Endothelial cell of umbilical vein (primary cell): ENCODE measurements around the gene SIAH1. TPM values are rescaled to one million over a fixed set of nuclear protein-coding genes. Genes with fewer than 3 reads are reported as not detected.

Experiments
- BruUV-seq: library from RNA; stranded (reverse); fragments of 400-500 nt; replicated peaks from 2 replicates; lab custom pipeline; 2021; lab: Mats Ljungman, UMichigan
- CTCF ChIA-PET: fragments of 300-600, 350-600 bp; sonication (Branson Sonifier 250); formaldehyde crosslinking; loops from one replicate; lab custom pipeline; 2021; ENCODE audit warnings: antibody characterized with exemption, inconsistent platforms; lab: Charles Lee
- POLR2A ChIA-PET: fragments of 300-600, 350-600 bp; sonication (Branson Sonifier 250); formaldehyde crosslinking; loops from one replicate; lab custom pipeline; 2021; ENCODE audit warnings: antibody characterized with exemption, inconsistent platforms; lab: Charles Lee
- DNase-seq: peaks from one replicate; pipeline ENCODE4 v3.0.0-alpha.2; 2011; ENCODE audit warnings: low read depth, low spot score
- FAIRE-seq: peaks from 2 replicates; lab custom pipeline; 2011; peaks lifted over from hg19 to GRCh38; lab: Jason Lieb, UNC
- H2AFZ ChIP-seq: 2 replicates; pipeline ENCODE4 v1.6.0; 2012; ENCODE audit warnings: low read depth, low read length, control low read depth, inconsistent platforms
- H3K27ac ChIP-seq: 2 replicates; pipeline ENCODE4 v1.5.1; 2011; ENCODE audit warnings: low read depth, mild to moderate bottlenecking, control low read depth, low read length, moderate library complexity; ENCODE audit not compliant: insufficient read depth
- H3K27me3 ChIP-seq, 2 experiments: 2 replicates each; pipeline versions ENCODE4 v1.6.0 to v1.6.1; 2011; ENCODE audit warnings: low read length in 2 of 2, mixed read lengths in 1 of 2; ENCODE audit not compliant: control insufficient read depth in 2 of 2, insufficient read depth in 2 of 2
- H3K36me3 ChIP-seq, 2 experiments: 2 replicates in 1 of 2; 3 replicates in 1 of 2; pipeline ENCODE4 v1.5.1; 2011; ENCODE audit warnings: low read length in 2 of 2, mild to moderate bottlenecking in 1 of 2, moderate library complexity in 1 of 2; ENCODE audit not compliant: control insufficient read depth in 2 of 2, insufficient read depth in 2 of 2; ENCODE audit errors: extremely low read depth in 1 of 2
- H3K4me1 ChIP-seq: 3 replicates; pipeline ENCODE4 v1.5.1; 2011; ENCODE audit warnings: mild to moderate bottlenecking, low read length; ENCODE audit not compliant: control insufficient read depth, insufficient read depth; ENCODE audit errors: extremely low read depth
- H3K4me2 ChIP-seq: 2 replicates; pipeline ENCODE4 v1.6.1; 2011; ENCODE audit warnings: low read length, control low read depth, mixed read lengths; ENCODE audit not compliant: insufficient read depth
- H3K4me3 ChIP-seq, 3 experiments: fragments of 200-600 bp in 1 of 3; sonication (generic), shearing (Covaris generic) in 1 of 3; replicated peaks in 1 of 3; 2 replicates each; pipeline ENCODE4 v1.5.1; 2011 to 2016; ENCODE audit warnings: control low read depth in 3 of 3, low read length in 3 of 3, mild to moderate bottlenecking in 2 of 3, inconsistent platforms in 1 of 3, low read depth in 1 of 3, moderate library complexity in 1 of 3; ENCODE audit not compliant: insufficient read depth in 1 of 3
- H3K79me2 ChIP-seq: 2 replicates; pipeline ENCODE4 v1.6.0; 2012; ENCODE audit warnings: low read length, inconsistent platforms; ENCODE audit not compliant: control insufficient read depth, insufficient read depth
- H3K9ac ChIP-seq: replicated peaks from 2 replicates; pipeline ENCODE3; 2011; ENCODE audit warnings: low read length, control low read depth; ENCODE audit not compliant: insufficient read depth; ENCODE audit errors: extremely low read depth
- H3K9me1 ChIP-seq: replicated peaks from 3 replicates; pipeline ENCODE4 v1.6.0; 2011; ENCODE audit warnings: mild to moderate bottlenecking, low read length; ENCODE audit not compliant: control insufficient read depth, insufficient read depth; ENCODE audit errors: extremely low read depth
- H3K9me3 ChIP-seq: replicated peaks from 2 replicates; pipeline ENCODE4 v1.5.1; 2012; ENCODE audit warnings: low read length, inconsistent platforms; ENCODE audit not compliant: control insufficient read depth, insufficient read depth
- H4K20me1 ChIP-seq: replicated peaks from 2 replicates; pipeline ENCODE3; 2011; ENCODE audit warnings: mild to moderate bottlenecking, low read length; ENCODE audit not compliant: control insufficient read depth, insufficient read depth; ENCODE audit errors: extremely low read depth
- FOS ChIP-seq: IDR thresholded peaks from 2 replicates; pipeline ENCODE4 v1.6.1; 2011; ENCODE audit warnings: mild to moderate bottlenecking, low read length, moderate library complexity, borderline replicate concordance; ENCODE audit not compliant: insufficient read depth
- GATA2 ChIP-seq: IDR thresholded peaks from 2 replicates; pipeline ENCODE4 v1.7.0; 2011; ENCODE audit warnings: low read depth, mild to moderate bottlenecking, moderate library complexity, mixed read lengths, low read length; ENCODE audit not compliant: insufficient read length, insufficient read depth
- JUN ChIP-seq: IDR thresholded peaks from 2 replicates; pipeline ENCODE4 v1.6.1; 2011; ENCODE audit warnings: borderline replicate concordance, low read depth; ENCODE audit not compliant: insufficient read length, insufficient read depth
- POLR2A ChIP-seq: IDR thresholded peaks from 2 replicates; pipeline ENCODE4 v1.6.1; 2012; ENCODE audit warnings: low read depth, mild to moderate bottlenecking, control low read depth, low read length
- POLR2AphosphoS5 ChIP-seq: IDR thresholded peaks from 2 replicates; pipeline ENCODE4 v1.6.1; 2012; ENCODE audit warnings: low read depth, mild to moderate bottlenecking, control low read depth, low read length, moderate library complexity; ENCODE audit not compliant: insufficient read depth
- dilution Hi-C: fragments of 300-500 bp; cut with MboI; formaldehyde crosslinking; loops from one replicate; pipeline ENCODE4 v1.15.0; 2019; ENCODE audit warnings: low sequenced_read_pairs; ENCODE audit not compliant: extremely low pct_ligation_motif_present
- intact Hi-C: fragments of 100-400 bp; cut with micrococcal nuclease; formaldehyde crosslinking; loops from one replicate; pipeline ENCODE4 v1.10.0; 2022
- polyA plus RNA-seq, 4 experiments: library from polyadenylated mRNA; depleted of rRNA in 3 of 4; stranded (reverse) in 3 of 4; unstranded in 1 of 4; fragments of >200 nt; gene quantifications; 2 replicates each; pipeline versions ENCODE4 v1.2.1 to v1.2.3, GENCODE V29; 2011 to 2012; ENCODE audit warnings: missing spikeins in 1 of 4
- total RNA-seq: library from RNA; stranded (reverse); gene quantifications from 2 replicates; pipeline ENCODE4 v1.2.3, GENCODE V29; 2021
- TF ChIP-seq, protein P1 (sequence below), 2 donors: IDR thresholded peaks; 1 replicate in 1 of 2; 2 replicates in 1 of 2; pipeline ENCODE4 v1.5.1; 2011; ENCODE audit warnings: low read length in 2 of 2, mild to moderate bottlenecking in 2 of 2, moderate library complexity in 2 of 2, control low read depth in 1 of 2, inconsistent platforms in 1 of 2, low read depth in 1 of 2; ENCODE audit not compliant: insufficient read depth in 1 of 2; ENCODE audit errors: extremely low read depth in 1 of 2
- TF ChIP-seq, protein P2 (sequence below): IDR thresholded peaks from 2 replicates; pipeline ENCODE4 v1.6.1; 2011; ENCODE audit not compliant: insufficient read depth, insufficient read length

Gene SIAH1
- total and polyA plus RNA-seq, 2 donors (not counting 3 experiments of a cell fraction or from before 2014, with no cell fraction given) = 14.4 to 19.9 TPM

DNA sequence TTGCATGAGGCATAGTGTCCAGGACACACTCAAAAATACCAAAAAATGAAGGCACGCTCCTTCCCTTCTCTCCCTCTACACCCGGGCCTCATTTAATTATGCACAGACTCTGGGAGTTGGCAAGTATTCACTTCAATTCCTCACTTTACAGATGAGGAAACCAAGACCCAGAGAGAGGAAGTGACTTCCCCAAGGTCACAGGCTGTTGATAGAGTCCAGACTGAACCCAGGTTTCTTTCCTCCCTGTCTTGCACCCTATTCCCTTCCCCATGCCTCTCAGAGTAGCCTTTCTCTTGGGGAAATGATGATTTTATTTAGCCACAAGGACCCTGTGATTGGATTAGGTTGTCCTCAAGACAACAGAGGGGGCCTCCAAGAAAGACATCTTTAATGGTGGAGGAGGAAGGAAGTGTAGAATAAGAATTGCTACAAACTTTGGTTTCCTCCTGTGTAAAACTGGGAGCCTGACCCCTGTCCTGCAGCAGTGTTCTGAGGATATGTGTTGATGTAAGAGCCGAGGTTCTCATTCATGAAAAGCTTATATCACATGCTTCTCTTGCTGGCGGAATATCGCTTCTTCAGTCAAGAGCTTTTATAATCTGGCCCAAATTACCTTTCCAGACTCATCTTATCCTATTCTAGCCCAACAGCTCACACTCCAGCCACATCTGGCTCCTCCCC lies 48.8 kb upstream of the SIAH1 start:
- Histone ChIP-seq H4K20me1 (no peaks in the 10 kb centered on the region), H3K79me2 (no peaks in the 10 kb centered on the region), H3K36me3 (no peaks in the 10 kb centered on the region), H3K9me3 (no peaks in the 10 kb centered on the region), H3K4me1 (no peaks in the 10 kb centered on the region), H3K9me1 (no peaks in the 10 kb centered on the region), H3K27ac (no peak overlapping the region), H3K4me2 (no peak overlapping the region), H2AFZ (no peak overlapping the region), H3K4me3 (no peak overlapping the region), H3K27me3 (no peaks in the 10 kb centered on the region), H3K9ac (no peak overlapping the region)
- FAIRE-seq (no peak), DNase-seq (no peak)
- intact Hi-C loops (no loop called here), dilution Hi-C loops (no loop called here)
- BruUV-seq = no TSS peak
- POLR2A ChIA-PET = no interaction called here
- TF ChIP-seq GATA2 = no peak
- TF ChIP-seq, protein P1, sequence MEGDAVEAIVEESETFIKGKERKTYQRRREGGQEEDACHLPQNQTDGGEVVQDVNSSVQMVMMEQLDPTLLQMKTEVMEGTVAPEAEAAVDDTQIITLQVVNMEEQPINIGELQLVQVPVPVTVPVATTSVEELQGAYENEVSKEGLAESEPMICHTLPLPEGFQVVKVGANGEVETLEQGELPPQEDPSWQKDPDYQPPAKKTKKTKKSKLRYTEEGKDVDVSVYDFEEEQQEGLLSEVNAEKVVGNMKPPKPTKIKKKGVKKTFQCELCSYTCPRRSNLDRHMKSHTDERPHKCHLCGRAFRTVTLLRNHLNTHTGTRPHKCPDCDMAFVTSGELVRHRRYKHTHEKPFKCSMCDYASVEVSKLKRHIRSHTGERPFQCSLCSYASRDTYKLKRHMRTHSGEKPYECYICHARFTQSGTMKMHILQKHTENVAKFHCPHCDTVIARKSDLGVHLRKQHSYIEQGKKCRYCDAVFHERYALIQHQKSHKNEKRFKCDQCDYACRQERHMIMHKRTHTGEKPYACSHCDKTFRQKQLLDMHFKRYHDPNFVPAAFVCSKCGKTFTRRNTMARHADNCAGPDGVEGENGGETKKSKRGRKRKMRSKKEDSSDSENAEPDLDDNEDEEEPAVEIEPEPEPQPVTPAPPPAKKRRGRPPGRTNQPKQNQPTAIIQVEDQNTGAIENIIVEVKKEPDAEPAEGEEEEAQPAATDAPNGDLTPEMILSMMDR (IDR thresholded peaks at IDR 0.05; ENCODE audit: extremely low read depth in 1 of 2, insufficient read depth in 1 of 2, low read depth in 1 of 2, low read length in 2 of 2) = no peak
- no peak for TF ChIP-seq JUN
- TF ChIP-seq POLR2AphosphoS5 = no peak
- no peak for TF ChIP-seq POLR2A
- TF ChIP-seq FOS = no peak
- TF ChIP-seq, protein P2, sequence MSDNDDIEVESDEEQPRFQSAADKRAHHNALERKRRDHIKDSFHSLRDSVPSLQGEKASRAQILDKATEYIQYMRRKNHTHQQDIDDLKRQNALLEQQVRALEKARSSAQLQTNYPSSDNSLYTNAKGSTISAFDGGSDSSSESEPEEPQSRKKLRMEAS = no peak
- CTCF ChIA-PET = no interaction called here
